ENCODE measurements around the gene CDH13.

The CDH13 gene

DNA sequence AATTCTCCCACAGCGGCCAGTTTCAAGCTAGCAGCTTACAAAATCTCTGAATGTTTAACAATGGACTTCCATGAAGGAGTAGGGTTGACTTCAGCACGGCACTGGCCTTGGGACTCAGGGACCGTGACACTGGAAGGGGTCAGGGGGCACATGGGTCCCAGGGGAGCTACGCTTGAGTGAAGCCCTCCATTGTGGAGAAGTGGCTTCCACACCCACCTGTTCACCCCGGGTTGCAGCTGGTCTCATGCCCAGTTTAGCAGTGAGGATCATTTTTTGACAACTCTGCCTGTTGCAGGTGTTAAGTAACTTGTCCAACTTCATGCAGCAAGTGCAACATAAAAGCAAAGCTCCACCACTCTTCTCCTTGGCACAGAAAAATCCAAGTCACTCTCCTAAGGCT is 510.2 kb downstream of the CDH13 start:
- peak; percentile 23 for DNase-seq

DNA sequence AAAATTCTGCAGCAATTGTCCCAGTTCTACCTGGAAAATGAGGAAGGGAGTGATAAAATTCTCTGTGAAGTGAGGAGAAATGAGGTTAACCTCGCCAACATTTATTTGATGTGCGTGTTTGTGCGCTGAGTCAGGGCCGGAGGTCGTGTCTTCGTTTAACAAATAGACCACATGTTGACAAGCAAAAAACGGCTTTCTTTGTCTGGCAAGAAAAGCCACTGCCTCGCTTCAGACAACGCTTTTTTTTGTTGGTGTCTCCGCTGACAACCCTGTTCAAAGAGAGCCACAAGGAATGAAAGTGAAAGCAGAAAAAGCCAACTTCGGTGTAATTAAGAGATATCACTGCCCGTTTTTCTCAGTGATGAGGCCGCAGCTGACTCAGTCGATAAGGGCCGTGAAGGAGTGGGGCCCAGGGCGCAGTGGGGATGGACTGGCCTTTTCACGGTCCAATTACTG is 510.6 kb downstream of the CDH13 start:
- peak; percentile 48 for DNase-seq

- no peak for DNase-seq
Measured at GRCh38 chr16:83137894-83138293, 511.1 kb downstream of the CDH13 start.

- no peak for DNase-seq
Measured at GRCh38 chr16:83138512-83138911, 511.7 kb downstream of the CDH13 start.

- DNase-seq = peak; percentile 28
Measured at GRCh38 chr16:83138976-83139690, 512.4 kb downstream of the CDH13 start.

DNA sequence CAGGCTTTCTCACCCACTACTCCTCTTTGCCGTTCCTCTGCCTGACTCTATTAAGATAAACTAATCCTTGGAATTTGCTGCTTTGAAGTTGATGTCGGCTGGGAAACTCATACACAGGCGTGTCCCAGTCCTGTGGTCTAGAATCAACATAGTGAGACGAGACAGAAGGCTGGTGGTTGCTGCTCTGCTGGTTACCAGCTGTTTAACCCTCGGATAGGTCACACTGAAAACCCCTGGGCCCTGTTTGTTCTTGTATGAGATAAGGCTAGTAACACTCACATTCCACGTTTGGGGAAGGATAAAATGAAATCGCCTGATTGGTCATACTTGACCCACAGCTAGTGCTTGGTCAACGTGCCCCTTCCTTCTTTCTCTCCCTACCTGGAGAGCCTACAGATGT is 517.0 kb downstream of the CDH13 start:
- no peak for DNase-seq

DNA sequence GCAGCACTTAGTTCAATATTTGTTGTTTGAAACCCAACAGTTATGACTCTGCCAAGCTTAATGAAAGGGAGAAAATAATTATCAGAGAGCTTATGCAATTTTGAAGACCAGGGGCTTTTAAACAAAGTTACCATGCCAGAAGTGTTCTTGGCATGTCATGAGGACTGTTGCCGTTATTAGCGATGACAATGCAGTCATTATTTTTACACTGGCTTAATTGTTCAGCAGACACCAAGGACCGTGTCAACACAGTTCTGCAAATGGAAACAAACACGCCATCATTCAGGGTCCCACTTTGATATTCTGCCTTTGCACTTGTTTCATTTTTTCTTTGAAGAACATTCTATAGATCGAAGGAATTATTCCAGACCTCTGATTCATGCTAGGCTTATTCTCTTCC is 518.5 kb downstream of the CDH13 start:
- DNase-seq = no peak

DNA sequence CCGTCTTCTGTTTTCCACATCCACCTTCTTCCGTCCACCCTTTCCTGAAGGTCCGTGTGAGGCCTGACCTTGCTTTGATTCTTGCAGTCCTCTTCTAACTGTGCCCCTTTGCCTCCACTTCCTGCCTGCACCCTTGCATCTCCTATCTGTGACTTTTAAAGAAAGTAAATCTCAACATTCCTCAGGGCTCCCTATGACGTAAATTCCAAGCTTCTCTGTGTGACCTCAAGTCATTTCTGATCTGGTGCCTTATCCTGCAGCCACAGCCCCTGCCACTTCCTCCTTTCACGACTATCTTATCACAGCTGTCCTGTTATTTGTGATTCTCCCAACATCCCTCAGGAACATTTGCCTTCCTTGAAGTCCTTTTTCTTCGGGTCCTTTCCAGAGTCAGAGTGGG is 520.5 kb downstream of the CDH13 start:
- no peak for DNase-seq

DNA sequence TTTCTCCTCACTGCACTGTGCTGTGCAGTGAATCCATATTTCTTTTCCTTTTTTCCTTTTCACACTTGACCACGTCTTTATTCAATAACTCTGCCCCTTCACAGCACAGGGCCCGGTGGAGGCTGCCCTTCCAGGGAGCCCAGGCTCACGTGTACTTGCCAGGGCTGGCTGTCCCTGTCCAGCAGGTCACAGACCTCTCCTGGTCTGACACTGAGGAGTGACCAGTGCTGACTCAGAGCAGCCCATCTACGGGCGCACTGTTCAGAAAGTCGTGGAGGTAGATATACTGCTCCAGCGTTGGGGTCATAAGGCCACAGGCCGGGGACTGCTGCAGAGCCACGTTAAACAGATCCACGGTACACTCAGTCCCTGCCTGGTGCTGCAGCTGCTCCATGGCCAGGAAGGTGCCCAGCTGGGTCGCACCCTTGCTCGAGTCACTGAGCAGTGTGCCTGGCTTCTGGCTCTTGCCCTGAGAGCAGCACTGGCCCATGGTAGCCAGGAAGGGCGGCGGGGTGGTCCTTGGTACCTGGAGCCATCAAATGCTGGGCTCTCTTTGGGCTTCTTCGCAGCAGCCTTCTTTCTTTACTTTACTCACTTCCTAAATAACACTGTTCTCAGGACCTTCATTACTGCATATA is 531.7 kb downstream of the CDH13 start:
- no peak for DNase-seq

- DNase-seq = no peak
Measured at GRCh38 chr16:83159049-83159448, 532.3 kb downstream of the CDH13 start.

DNA sequence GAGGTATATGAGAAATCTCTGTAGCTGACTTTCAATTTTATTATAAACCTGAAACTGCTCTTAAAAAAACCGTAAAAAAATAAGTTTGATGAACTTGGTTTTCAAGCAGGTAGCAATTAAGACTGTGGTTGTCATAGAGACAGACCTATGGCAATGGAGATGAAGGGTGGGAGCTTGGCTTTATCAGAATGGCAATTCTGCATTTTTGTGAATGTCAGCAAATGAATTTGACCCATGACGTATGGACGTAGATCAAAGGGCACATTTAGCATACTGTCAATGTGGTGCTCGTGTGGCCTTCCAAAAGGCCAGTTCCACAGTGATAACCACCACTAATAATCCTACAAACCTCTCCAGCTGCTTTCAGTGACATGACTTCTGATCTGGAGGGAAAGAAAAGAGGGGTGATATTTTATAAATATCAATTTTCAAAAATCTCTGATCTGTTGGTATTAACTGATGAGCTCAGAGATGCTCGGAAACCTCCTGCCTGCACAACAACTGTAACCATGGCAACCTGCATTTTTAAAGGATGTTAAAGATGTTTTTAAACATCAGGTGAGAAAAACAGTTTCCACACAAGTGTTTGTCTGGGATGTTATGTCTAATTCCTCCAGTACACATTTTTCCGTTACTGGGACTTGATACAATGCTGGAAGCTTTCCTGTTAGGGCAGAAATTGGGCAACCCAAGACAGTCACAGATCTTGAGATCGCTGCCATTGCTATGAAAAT is 533.7 kb downstream of the CDH13 start:
- DNase-seq = no peak

GRCh38 chr16:83162791-83163190 is 536.0 kb downstream of the CDH13 start:
- DNase-seq = no peak

- DNase-seq = no peak
Measured at GRCh38 chr16:83164816-83165215, 538.0 kb downstream of the CDH13 start.

GRCh38 chr16:83171396-83171795 is 544.6 kb downstream of the CDH13 start:
- DNase-seq = no peak

DNA sequence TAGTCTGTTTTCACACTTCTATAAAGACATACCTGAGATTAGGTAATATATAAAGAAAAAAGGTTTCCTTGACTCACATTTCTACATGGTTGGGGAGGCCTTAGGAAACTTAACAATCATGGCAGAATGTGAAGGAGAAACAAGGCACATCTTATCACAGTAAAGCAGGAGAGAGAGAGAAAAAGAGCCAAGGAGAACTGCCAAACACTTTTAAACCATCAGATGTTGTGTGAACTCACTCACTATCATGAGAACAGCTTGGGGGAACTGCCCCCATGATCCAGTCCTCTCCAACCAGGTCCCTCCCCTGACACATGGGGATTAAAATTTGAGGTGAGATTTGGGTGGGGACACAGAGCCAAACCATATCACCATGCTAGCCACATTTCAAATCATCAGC is 547.9 kb downstream of the CDH13 start:
- DNase-seq = no peak

DNA sequence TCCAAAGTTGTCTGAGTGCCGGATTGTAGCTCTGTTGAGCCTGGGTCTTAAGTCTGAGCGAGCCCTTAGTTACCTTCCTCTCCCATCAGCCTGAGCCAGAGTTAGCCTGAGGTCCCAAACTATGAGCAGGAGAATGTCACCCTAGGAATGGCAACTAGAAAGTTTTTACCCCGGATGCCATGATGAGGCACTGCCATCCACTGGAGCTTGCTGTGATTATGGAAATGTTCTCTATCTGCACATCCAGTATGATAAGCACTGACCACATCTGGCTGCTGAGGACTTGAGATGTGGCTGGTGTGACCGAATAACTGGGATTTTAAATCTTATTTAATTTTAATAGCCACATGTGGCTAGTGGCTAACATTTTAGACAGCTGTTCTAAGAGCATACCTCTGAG is 550.0 kb downstream of the CDH13 start:
- no peak for DNase-seq

DNA sequence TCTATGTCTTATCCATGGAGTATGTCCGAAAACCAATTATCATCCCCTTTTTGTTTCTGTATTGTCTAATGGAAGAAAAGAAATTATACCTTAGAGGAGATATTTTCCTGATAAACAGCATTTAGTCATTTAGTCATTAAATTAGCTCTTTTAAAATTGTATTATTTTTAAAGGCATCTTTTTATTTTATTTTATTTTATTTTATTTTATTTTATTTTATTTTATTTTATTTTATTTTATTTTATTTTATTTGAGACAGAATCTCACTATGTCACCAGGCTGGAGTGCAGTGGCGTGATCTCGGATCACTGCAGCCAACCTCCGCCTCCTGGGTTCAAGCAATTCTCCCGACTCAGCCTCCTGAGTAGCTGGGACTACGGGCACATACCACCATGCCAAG is 559.1 kb downstream of the CDH13 start:
- DNase-seq = no peak

GRCh38 chr16:83187405-83187804 is 560.6 kb downstream of the CDH13 start:
- DNase-seq = no peak

DNA sequence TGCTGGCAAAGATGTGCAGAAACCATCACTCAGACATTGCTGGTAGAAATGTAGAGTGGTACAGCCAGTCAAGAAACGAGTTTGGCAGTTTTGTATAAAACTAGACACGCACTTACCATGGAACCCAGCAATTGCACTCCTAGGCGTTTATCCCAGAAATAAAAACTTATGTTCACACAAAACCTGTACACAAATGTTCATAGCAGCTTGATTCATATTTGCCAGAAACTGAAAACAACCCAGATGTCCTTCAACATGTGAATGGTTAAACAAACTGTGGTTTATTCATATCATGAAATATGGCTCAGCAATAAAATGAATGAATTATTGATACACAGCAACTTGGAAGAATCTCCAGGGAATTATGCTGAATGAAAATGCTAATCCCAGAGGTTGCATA is 570.0 kb downstream of the CDH13 start:
- DNase-seq = peak; percentile 20

GRCh38 chr16:83197450-83197849 is 570.7 kb downstream of the CDH13 start:
- DNase-seq = no peak

GRCh38 chr16:83198977-83199376 is 572.2 kb downstream of the CDH13 start:
- no peak for DNase-seq

DNA sequence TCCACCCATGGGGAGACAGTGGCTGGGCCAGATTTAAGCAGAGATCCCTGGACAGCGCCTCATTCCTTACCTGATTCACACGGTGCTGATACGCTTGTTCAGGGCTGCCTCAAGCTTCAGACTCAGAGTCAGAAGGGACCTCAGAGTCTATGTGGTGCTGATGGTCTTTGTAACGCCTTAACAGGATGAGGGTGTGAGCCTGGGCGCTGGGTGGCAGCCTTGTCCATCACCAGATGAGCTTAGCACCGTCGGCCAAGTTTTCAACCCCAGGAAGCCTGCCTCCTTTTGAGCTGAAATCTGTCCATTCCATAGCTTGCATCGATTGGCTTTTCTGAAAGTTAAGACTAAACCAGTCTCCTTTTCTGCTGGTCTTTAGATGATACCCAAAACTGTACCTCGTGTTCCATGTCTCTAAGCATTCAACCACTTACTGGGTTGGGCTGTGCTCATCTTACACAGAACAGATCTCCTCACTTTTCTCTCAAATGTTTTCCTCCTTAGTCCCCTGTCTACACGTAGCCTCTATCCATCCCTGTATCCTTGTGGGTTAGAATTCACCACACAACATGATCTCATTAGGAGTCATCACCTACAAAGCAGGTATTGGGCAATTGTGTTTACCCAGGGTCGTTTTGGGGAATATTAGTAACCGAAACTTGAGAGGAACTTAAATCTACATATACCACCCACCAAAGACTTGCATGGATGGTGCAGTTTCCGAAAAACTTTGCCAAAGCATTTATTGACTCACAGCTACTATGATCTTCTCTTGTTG is 573.4 kb downstream of the CDH13 start:
- peak; percentile 21 for DNase-seq

GRCh38 chr16:83201748-83202147 is 575.0 kb downstream of the CDH13 start:
- no peak for DNase-seq
